Peyer's patch (tissue), 4 donors: Measurements from ENCODE around the gene ANKH. TPM values are rescaled to one million over a fixed set of nuclear protein-coding genes. Genes with fewer than 3 reads are reported as not detected.

Experiments
- DNase-seq, 3 donors: peaks; one replicate each; pipeline ENCODE4 v3.0.0-alpha.2; 2017 to 2019
- H3K27ac ChIP-seq, 4 donors: fragments of 200-600 bp; sonication (generic); one replicate each; pipeline ENCODE4 v1.5.1; 2016 to 2019
- H3K27me3 ChIP-seq, 2 donors: fragments of 200-600 bp; sonication (generic); one replicate each; pipeline ENCODE4 v1.5.1; 2019
- H3K36me3 ChIP-seq, 3 donors: fragments of 200-600 bp; sonication (generic); one replicate each; pipeline ENCODE4 v1.5.1; 2016 to 2019
- H3K4me1 ChIP-seq, 4 donors: fragments of 200-600 bp; sonication (generic); one replicate each; pipeline ENCODE4 v1.5.1; 2016 to 2019
- H3K4me3 ChIP-seq, 4 donors: fragments of 200-600 bp; sonication (generic); 1 replicate in 3 of 4; 2 replicates in 1 of 4; pipeline ENCODE4 v1.5.1; 2016 to 2019; ENCODE audit warnings: mild to moderate bottlenecking in 1 of 4
- H3K9me3 ChIP-seq, 4 donors: fragments of 200-600 bp; sonication (generic); one replicate each; pipeline ENCODE4 v1.5.1; 2016 to 2019; ENCODE audit warnings: mild to moderate bottlenecking in 1 of 4
- CTCF ChIP-seq, 6 experiments: fragments of 450-650 bp in 4 of 6; fragments of 200-600 bp in 2 of 6; sonication (generic) in 1 of 6; IDR thresholded peaks; one replicate each; pipeline ENCODE4 v1.5.1; 2017 to 2019; ENCODE audit warnings: antibody characterized with exemption in 6 of 6, mild to moderate bottlenecking in 3 of 6, moderate library complexity in 1 of 6
- POLR2A ChIP-seq, 2 donors: fragments of 450-650 bp; IDR thresholded peaks; one replicate each; pipeline ENCODE4 v1.5.1; 2017; ENCODE audit warnings: antibody characterized with exemption in 2 of 2, mild to moderate bottlenecking in 2 of 2, moderate library complexity in 2 of 2
- total RNA-seq, 4 donors: library from RNA; depleted of rRNA; stranded (reverse); fragments of >200 nt; gene quantifications; one replicate each; pipeline ENCODE4 v1.1.0, GENCODE V29; 2016

ANKH gene
- total RNA-seq, 4 donors from 2014 or later = 28.9 to 98.0 (median 96.1) TPM

- Histone ChIP-seq H3K27me3 (no peaks in the 10 kb centered on the region), H3K4me3 (no peak overlapping the region), H3K4me1 (peaks cover 0 to under 1% (median 0%) of the 10 kb centered on the region in 4 donors), H3K9me3 (no peaks in the 10 kb centered on the region), H3K36me3 (no peaks in the 10 kb centered on the region), H3K27ac (no peak overlapping the region)
- TF ChIP-seq CTCF (IDR thresholded peaks at IDR 0.05) (no peak), POLR2A (IDR thresholded peaks at IDR 0.05) (no peak)
- no peak for DNase-seq
Measured at GRCh38 chr5:14816374-14816998, 55.1 kb downstream of the ANKH start.

GRCh38 chr5:14813747-14814146 is 57.8 kb downstream of the ANKH start:
- Histone ChIP-seq H3K9me3 (no peaks in the 10 kb centered on the region), H3K36me3 (no peaks in the 10 kb centered on the region), H3K27me3 (no peaks in the 10 kb centered on the region), H3K27ac (no peak overlapping the region), H3K4me3 (no peak overlapping the region), H3K4me1 (peaks cover 0 to 14% (median 9%) of the 10 kb centered on the region in 4 donors)
- DNase-seq = no peak
- TF ChIP-seq CTCF (IDR thresholded peaks at IDR 0.05) (no peak), POLR2A (IDR thresholded peaks at IDR 0.05) (no peak)

GRCh38 chr5:14812166-14812565 is 59.4 kb downstream of the ANKH start:
- no peaks in the 10 kb centered on the region for H3K27me3 ChIP-seq
- no peaks in the 10 kb centered on the region for H3K36me3 ChIP-seq
- TF ChIP-seq POLR2A (IDR thresholded peaks at IDR 0.05) (no peak), CTCF (IDR thresholded peaks at IDR 0.05) (no peak)
- no peak overlapping the region for H3K27ac ChIP-seq
- H3K4me1 ChIP-seq = peaks cover 0 to 14% (median 9%) of the 10 kb centered on the region in 4 donors
- no peaks in the 10 kb centered on the region for H3K9me3 ChIP-seq
- no peak for DNase-seq
- H3K4me3 ChIP-seq = no peak overlapping the region

GRCh38 chr5:14810928-14811572 is 60.5 kb downstream of the ANKH start:
- Histone ChIP-seq H3K4me3 (no peak overlapping the region), H3K9me3 (no peaks in the 10 kb centered on the region), H3K27ac (peak overlapping the region in 1 of 4 donors; percentile 62), H3K27me3 (no peaks in the 10 kb centered on the region), H3K36me3 (peaks cover 0 to 4% (median 0%) of the 10 kb centered on the region in 3 donors), H3K4me1 (peaks cover 0 to 14% (median 9%) of the 10 kb centered on the region in 4 donors)
- TF ChIP-seq POLR2A (IDR thresholded peaks at IDR 0.05) = no peak
- no peak for TF ChIP-seq CTCF (IDR thresholded peaks at IDR 0.05)
- DNase-seq = no peak

- DNase-seq = no peak
- H3K4me1 ChIP-seq = peaks cover 0 to 14% (median 9%) of the 10 kb centered on the region in 4 donors
Measured at GRCh38 chr5:14810282-14810681, 61.3 kb downstream of the ANKH start.

More at GRCh38 chr5:14810282-14810681, 61.3 kb downstream of the ANKH start:
- H3K4me3 ChIP-seq = no peak overlapping the region
- H3K27me3 ChIP-seq = no peaks in the 10 kb centered on the region
- peaks cover 0 to 4% (median 0%) of the 10 kb centered on the region in 3 donors for H3K36me3 ChIP-seq
- TF ChIP-seq POLR2A (IDR thresholded peaks at IDR 0.05) (no peak), CTCF (IDR thresholded peaks at IDR 0.05) (no peak)
- no peaks in the 10 kb centered on the region for H3K9me3 ChIP-seq
- peak overlapping the region in 3 of 4 donors; percentile 44 to 62 (median 62) for H3K27ac ChIP-seq
